IPS DF 19.7 (cell line): Measurements from ENCODE around the gene MICAL1.

Experiments used
- DNase-seq: peaks from one replicate; pipeline ENCODE4 v3.0.0-alpha.2; 2013; ENCODE audit warnings: low read depth, low spot score

The MICAL1 gene, protein sequence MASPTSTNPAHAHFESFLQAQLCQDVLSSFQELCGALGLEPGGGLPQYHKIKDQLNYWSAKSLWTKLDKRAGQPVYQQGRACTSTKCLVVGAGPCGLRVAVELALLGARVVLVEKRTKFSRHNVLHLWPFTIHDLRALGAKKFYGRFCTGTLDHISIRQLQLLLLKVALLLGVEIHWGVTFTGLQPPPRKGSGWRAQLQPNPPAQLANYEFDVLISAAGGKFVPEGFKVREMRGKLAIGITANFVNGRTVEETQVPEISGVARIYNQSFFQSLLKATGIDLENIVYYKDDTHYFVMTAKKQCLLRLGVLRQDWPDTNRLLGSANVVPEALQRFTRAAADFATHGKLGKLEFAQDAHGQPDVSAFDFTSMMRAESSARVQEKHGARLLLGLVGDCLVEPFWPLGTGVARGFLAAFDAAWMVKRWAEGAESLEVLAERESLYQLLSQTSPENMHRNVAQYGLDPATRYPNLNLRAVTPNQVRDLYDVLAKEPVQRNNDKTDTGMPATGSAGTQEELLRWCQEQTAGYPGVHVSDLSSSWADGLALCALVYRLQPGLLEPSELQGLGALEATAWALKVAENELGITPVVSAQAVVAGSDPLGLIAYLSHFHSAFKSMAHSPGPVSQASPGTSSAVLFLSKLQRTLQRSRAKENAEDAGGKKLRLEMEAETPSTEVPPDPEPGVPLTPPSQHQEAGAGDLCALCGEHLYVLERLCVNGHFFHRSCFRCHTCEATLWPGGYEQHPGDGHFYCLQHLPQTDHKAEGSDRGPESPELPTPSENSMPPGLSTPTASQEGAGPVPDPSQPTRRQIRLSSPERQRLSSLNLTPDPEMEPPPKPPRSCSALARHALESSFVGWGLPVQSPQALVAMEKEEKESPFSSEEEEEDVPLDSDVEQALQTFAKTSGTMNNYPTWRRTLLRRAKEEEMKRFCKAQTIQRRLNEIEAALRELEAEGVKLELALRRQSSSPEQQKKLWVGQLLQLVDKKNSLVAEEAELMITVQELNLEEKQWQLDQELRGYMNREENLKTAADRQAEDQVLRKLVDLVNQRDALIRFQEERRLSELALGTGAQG

DNA sequence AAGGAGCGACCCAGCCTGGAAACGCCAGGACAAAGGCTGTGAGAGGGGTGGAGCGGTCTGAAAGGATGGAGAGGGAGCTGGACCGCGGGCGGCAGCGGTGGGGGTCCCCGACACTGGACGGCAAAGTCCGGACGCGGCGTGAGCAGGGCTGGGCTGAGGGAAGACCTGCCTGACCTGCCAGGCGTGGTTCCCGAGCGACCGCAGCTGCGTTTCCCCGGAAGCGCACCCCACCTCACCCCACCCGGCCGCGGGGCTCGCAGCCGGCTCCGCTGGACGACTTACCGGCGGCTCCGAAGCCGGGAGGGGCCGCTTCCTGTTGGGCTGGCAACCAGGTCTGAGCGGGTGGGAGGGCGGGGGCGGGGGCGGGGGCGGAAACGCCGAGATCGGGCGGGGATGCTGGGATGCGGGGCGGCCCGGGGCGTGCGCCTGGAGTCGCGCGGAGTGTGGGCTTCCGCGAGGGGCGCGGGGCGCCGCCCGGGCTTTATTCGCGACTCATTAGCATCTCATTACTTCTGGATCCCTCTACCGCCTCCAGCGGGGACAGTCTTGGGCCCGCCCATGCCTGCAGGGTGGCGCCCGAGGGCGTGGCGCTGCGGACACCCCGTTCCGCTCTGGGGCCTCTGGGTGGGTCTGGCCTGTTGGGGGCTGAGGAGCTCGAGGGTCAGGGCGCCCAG lies at the start of gene MICAL1:
MICAL1 (minus strand) TSS at position 336 of the 674 bp plus-strand sequence. CDS start 1,576 bp downstream, outside the sequence.
- no peak for DNase-seq

- no peak for DNase-seq
Observed at GRCh38 chr6:109503327-109504224, 48.0 kb upstream of the MICAL1 start.

GRCh38 chr6:109498936-109499335 lies 43.4 kb upstream of the MICAL1 start:
- no peak for DNase-seq

GRCh38 chr6:109498052-109498451 lies 42.5 kb upstream of the MICAL1 start:
- DNase-seq = no peak

GRCh38 chr6:109496036-109496772 lies 40.6 kb upstream of the MICAL1 start:
- DNase-seq = no peak

GRCh38 chr6:109493865-109494264 lies 38.3 kb upstream of the MICAL1 start:
- DNase-seq = no peak

DNA sequence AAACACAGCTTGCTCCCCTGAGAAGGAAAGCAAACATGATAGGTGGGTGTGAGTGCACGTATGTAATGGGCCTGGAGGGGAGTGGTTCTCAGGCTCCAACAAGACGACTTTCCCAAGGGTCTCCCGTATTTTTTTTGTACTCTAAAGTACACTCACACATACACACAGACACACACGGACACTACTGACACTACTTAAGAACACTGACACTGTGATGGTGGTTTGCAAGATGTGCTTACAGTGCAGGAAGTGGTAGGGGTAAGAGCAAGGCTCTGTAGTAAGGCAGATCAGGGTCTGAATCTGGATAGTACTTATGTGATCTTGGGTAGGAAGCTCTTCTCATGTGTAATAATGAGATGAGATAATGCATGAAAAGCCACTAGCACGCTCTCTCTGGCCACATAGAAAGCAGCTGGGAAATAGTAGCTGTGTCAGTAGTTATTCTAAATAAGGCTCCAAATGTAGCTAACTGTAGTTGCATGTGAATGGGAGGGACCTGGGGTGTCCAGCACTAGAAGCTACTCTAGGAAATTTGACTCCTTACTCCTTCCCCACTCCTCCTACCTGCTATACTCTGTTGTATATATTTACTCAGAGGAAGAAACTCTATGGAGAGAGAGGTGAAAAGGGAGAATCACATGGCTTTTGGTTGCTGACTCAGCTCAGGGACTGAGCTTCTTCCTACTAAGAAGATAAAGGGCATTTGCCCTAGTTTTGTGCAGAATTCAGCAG lies 35.8 kb upstream of the MICAL1 start:
- DNase-seq = no peak

- DNase-seq = no peak
Observed at GRCh38 chr6:109490713-109491112, 35.1 kb upstream of the MICAL1 start.

- DNase-seq = no peak
Observed at GRCh38 chr6:109488001-109488400, 32.4 kb upstream of the MICAL1 start.

- no peak for DNase-seq
Observed at GRCh38 chr6:109486068-109486467, 30.5 kb upstream of the MICAL1 start.

DNA sequence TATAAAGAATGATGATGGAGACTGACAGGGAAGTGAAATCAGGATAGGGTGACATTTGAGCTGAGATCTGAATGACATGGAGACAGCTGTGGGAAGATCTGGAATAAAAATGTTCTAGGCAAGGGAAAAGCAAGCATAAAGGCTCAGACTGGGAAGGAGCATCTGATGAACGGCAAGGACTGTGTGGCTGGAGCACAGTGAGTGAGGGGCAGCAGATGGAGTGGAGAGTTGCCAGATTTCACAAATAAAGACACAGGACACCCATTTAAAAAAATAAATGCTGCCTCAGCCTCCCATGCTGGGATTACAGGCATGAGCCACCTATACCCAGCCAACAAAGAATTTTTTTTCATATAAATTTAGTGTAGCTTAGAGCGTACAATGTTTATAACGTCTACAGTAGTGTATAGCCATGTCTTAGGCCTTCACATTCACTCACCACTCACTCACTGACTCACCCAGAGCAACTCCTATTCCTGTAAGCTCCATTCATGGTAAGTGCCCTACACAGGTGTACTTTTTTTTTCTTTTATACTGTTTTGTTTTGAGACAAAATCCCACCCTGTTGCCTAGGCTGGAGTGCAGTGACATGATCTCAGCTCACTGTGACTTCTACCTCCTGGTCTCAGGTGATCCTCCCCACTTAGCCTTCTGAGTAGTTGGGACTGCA lies 29.8 kb upstream of the MICAL1 start:
- DNase-seq = no peak

DNA sequence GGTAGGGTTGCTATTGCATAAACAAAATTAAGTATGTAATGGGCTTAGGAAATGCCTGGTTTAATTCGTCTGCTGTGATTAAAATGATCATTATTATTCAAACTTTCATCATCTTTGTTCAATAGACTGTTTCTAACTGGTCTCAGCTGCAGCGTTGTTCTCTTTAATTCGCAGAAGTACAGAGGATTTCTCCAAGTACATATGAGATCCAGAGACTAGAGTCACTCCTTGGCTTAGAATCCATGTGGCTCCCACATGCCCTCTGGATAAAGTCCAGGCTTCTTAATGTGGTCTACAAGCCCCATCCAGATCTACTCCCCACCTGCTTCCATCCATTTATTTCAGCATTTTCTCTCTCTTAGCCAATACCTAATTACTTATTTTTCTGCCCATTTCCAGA lies 28.6 kb upstream of the MICAL1 start:
- DNase-seq = no peak

- no peak for DNase-seq
Observed at GRCh38 chr6:109483735-109484057, 28.1 kb upstream of the MICAL1 start.

- DNase-seq = no peak
Observed at GRCh38 chr6:109482905-109483734, 27.5 kb upstream of the MICAL1 start, which contains the start of gene ZBTB24. TSS of gene ZBTB24 (minus strand) at chr6:109483219. CDS start at chr6:109482026, 1,193 bp downstream.

DNA sequence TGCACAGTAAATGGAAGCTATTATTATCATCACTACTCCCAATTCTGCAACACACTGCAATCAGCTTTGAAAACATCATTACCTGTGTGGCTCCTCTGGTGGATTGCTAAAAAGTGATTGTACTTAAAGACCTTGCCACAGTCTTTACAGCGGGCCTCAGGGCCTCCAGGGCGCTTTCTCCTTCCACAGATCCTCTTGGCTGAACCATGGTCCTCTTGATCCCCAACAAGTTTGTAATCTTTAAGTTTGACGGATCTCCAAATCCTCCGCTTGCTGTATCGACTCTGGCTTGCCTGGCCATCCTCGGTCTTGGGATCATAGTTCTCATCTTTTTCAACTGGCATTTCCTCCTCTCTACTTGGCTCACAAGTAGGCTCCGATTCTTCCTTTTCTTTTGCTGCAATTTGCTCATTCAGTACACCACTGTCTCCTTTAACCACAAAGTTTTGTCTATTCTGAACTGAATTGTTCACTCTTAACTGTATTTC lies 25.5 kb upstream of the MICAL1 start:
- DNase-seq = no peak

DNA sequence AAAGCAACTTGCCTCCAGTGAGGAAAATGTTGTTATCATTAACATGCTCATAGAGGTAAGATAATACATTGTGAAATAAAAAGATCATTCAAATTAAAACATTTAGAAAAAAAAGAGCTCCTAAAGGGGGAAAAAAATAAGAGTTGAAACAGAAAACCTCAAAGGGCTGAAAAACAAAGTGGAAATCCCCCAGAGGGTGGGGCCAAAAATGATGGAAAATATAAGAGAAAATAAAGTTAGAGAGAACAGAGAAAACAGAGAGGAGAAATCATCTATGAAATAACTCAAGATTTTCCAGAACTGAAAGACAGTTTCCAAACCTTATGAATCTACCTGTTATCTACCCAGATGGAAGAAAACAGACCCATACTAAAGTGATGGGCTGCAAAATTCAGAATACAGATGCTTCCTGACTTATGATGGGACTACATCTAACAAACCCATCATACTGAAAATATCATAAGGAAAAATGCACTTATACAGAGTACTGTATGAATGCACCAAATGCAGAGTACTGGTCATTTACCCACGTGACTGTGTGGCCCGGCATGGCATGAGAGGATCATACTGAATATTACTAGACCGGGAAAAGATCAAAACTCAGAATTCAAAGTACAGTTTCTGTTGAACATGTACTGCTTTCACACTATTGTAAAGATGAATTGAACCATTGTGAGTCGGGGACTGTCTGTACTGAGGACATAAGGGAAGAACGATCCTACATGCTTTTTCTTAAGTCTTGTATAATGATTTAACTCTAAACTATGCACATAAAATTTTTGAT lies 23.5 kb upstream of the MICAL1 start:
- no peak for DNase-seq
